NCI-H2196 (cell line): Measurements from ENCODE around the gene SLC2A8.

Source experiments
- DNase-seq: peaks from one replicate; lab custom pipeline; 2025; ENCODE audit not compliant: unreplicated experiment; lab: John Stamatoyannopoulos, UW

Gene SLC2A8

GRCh38 chr9:127370672-127371648 lies 26.0 kb upstream of the SLC2A8 start:
- no peak for DNase-seq

DNA sequence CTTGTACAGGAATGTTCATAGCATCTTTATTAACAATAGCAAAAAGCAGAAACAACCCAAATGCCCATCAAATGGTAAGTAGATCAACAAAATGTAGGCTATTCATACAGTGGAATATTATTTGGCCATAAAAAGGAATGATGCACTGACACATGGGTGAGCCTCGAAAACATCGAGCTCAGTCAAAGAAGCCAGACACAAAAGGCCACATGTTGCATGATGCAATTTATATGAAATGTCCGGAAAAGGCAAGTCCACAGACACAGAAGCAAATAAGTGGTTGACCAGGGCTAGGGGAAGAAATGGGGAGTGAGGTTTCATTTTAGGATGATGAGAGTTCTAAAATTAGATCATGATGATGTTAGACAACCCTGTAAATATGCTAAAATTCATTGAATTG lies 16.5 kb upstream of the SLC2A8 start:
- DNase-seq: no peak

DNA sequence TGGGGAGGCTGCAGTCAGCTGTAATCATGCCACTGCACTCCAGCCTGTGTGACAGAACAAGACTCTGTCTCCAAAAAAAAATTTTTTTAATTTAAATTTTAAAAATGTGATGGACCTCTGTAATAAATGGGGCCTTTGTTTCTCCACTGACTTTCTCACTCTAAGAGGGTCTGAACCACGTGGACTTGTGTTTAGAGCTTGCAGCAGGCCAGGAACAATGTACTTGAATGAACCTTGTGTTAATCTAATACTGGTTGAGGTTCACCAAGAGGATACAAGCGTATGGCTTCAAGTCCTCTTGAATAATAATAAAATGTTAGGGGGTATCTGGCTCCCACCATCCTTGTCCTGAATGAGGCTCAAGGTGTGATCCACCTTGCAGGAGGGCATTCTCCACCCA lies 14.4 kb upstream of the SLC2A8 start:
- no peak for DNase-seq

GRCh38 chr9:127384016-127384730 lies 12.8 kb upstream of the SLC2A8 start:
- no peak for DNase-seq

DNA sequence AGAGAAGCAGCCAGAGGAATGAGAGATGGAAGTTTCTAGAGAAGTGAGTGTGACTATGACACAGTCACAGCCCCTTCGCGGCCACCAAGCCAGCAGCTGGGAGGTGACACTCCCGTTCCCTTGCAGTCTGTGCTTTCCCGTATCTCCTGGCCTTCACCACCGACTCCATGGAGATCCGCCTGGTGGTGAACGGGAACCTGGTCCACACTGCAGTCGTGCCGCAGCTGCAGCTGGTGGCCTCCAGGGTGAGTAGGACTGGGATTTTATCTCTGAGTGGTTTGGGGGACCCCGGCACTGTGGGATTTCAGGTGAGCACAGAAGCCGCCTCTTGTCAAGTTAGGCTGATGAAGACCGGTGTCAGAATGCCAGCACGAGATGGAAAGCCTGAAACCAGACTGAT lies 12.1 kb upstream of the SLC2A8 start:
- no peak for DNase-seq

GRCh38 chr9:127386249-127386648 lies 10.7 kb upstream of the SLC2A8 start:
- no peak for DNase-seq

DNA sequence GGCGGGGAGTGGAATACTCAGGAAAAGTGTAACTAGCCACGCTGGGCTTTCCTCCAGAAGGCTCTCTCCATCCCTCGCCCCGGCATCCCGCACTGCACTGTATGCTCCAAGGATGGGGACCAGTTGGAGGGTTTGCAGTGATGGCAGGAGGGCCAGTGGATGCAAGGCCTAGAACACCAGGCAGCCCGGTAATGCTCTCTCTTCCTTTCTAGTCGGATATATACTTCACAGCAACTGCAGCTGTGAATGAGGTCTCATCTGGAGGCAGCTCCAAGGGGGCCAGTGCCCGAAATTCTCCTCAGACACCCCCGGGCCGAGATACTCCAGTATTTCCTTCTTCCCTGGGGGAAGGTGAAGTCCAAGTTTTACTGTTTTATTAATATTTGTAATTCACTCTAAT lies 10.0 kb upstream of the SLC2A8 start:
- no peak for DNase-seq

- DNase-seq: no peak
Measured at GRCh38 chr9:127388037-127388855, 8.7 kb upstream of the SLC2A8 start.

DNA sequence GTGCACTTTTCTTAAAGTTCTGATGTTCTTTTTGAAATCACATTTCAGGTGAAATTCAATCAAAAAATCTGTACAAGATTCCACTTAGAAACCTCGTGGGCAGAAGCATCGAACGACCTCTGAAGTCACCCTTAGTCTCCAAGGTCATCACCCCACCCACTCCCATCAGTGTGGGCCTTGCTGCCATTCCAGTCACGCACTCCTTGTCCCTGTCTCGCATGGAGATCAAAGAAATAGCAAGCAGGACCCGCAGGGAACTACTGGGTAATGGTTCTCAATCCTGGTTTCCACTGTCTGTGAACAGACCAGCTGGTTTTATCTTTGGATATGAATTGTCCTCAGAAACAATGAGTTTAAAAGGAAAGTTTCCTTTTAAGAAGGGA lies 8.1 kb upstream of the SLC2A8 start:
- DNase-seq: no peak

- DNase-seq: no peak
Measured at GRCh38 chr9:127389381-127390247, 7.4 kb upstream of the SLC2A8 start.

DNA sequence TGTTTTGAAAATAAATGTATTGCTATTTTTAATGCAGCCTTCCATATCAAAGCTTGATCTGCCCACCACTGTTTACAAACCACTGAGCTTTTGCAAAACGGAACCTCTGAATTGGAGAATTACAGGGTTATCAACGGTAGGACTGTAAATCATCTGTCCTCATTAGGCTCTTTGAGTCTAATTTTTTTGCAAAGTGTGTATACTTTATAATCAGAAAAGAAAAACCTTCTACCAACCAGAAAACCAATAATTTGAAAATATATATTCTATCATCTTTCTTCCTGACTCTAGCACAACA lies 6.8 kb upstream of the SLC2A8 start:
- DNase-seq: no peak

GRCh38 chr9:127390563-127390962 lies 6.4 kb upstream of the SLC2A8 start:
- DNase-seq: no peak

DNA sequence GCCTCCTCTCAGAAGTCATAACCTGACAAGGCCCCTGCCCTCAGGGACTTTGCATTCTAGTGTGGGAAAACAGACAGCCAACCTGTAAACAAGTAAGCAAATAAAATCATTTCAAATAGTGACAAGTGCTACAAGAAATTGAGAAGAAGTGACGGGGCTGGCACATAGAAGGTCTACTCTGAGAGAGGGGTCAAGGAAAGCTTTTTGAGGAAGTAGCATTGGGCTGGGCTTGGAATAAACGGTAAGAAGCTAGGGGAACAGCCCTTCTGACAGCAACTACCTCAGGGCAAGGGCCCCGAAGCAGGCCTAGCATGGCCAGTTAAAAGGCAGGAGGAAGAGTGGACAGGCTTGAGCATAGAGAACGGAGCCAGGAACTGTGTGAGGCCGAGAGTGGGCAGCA lies 4.8 kb upstream of the SLC2A8 start:
- DNase-seq: no peak

- no peak for DNase-seq
Measured at GRCh38 chr9:127392976-127393375, 4.0 kb upstream of the SLC2A8 start.

GRCh38 chr9:127393645-127394044 lies 3.3 kb upstream of the SLC2A8 start:
- no peak for DNase-seq

DNA sequence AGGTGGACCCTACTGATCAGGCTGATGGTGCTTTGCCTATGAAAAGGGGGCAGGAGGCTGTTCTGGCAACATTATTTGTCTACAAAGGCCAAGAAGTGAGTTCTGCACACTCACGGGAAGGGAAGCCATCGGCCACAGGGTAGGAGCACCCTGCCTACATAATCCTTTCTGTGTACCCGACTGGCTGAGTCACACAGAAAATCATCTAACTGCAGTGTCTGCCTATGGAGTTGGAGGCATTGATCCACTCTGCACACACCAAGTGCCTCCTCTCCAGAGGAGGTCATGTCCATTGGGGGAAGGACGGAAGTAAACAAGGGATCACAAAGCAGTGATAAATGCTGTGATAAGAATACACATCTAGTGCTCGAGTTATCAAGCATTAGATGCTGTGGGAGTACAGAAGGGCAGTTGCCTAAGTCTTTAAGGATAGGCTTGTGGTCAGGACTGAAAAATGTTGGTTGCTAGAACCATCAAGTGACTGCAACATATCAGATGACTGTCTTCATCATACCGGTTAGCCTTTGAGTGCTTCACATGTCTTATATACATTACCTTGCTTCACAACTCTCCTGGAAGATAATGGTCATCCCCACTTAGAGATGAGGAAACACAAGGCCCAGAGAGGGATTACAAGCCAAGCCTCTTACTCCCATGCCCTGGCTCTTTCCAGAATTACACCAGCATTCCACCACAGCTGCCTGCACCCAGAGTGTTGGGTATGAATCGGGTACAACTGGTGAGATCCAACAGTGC lies 1.3 kb upstream of the SLC2A8 start:
- no peak for DNase-seq

DNA sequence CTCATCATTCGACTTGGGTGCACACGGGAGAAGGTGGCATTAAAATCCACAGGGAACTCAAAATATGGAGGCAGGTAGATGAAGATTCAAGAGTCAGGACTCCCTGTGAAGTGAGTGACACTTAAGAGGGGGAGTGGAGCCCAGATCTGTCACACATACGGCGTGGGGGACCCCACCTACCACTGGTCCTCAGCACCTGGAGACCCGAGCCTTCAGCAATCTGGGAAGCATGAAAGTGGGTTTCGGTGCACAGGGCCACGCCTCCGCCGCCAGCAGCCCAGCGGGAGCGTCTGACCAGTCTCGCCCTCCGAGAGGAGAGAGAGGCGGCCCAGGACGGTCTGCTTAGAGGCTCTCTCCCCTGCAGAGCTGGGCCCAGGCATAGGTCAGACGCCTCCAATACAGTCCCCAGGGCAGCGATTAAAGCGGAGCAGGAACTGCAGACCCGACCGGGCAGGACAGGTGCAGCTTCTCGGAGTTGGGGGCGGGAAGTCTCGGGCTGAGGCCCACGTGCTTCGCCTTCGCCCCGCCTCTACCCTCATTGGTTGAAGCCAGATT lies 639 bp upstream of the SLC2A8 start:
- no peak for DNase-seq

- DNase-seq: no peak
Measured at GRCh38 chr9:127397646-127398274, 791 bp downstream of the SLC2A8 start.

- no peak for DNase-seq
Measured at GRCh38 chr9:127398275-127398647, 1.3 kb downstream of the SLC2A8 start.
